HK-2 (cell line): Measurements from ENCODE around the gene IL22RA2.
A peak's percentile ranks its signal among the peaks of the same experiment; 100 is the strongest.

ENCODE experiments used
- DNase-seq: peaks from one replicate; pipeline ENCODE4 v3.0.0-alpha.2; 2018; ENCODE audit not compliant: unreplicated experiment

IL22RA2 gene

DNA sequence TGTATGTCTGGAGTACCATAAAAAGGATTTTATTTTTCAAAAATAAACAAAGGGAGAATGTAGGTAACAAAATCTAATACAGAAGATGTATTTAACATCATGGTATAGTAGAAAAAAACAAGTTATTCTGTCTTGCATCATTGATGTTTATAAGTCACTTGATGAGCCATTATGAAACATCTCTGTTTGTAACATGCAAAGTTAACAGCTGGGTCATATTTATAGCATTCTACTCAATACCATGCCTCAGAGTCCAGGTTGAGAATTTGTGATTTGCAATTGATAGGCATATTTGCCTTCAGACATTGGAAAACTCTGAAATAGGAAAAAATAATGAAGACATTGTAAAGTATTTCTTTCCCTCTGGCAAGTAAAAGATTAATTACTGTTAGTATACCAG is 76.4 kb downstream of the IL22RA2 start:
- DNase-seq: no peak

DNA sequence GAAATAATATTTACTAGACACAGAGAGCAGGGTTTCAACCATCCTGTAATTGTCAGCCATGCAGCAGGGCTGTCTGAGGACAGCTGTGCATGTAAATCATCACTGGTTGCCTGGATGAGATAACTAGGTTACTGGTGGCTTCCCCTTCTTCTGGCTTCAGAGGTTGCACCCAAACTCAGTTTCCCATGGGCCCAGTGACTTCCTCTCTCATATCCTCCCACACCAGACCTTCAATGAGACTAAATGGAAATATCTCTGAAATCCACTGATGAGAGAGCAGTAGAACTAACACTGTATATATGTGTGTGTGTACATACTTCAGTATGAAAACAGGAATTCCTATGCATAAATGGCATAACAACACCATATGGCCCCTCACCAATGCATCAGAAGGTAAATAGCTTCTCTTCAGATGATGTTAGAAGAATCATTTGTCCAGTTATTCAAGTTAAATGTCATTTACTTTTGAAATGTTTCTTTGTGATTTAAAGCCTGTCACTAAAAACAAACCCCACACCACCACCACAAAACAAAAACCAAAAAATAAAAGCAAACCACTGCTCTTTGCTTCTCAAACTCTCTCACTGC is 77.7 kb downstream of the IL22RA2 start:
- no peak for DNase-seq

DNA sequence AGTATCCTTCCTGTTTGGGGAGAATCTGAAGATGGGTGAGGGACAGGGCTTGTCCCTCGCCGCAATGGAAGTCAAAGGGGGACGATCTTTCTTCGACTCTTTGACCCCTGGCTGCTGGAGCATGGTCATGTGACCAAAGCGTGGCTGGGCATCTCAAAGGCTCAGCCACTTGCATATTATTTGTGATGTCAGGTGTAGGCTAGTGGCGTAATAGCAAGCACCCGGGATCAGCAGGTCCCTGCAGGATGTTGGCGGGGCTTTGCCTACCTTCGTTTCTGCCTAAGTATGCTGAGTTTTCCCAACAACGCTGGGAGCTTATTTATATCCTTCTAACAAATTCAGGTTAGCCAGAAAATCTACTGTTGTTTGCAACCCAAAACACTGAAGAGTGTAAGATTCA is 78.4 kb downstream of the IL22RA2 start:
- DNase-seq: no peak

- DNase-seq: peak; percentile 18
Observed at GRCh38 chr6:137094411-137095008, 78.9 kb downstream of the IL22RA2 start.
